BE2C (cell line): ENCODE results near the gene MTHFD2.
"Not testable (repeated sequence)": the region's sequence is repeated elsewhere in the genome, so short reads cannot be mapped to it uniquely, and the experiment has no call there.

ENCODE experiments used
- DNase-seq: peaks from one replicate; pipeline ENCODE4 v3.0.0-alpha.2; 2020
- H3K27me3 ChIP-seq: fragments of 250-450 bp; sonication (Bioruptor Pico); 2 replicates; pipeline ENCODE4 v1.5.1; 2020; ENCODE audit warnings: mild to moderate bottlenecking
- H3K36me3 ChIP-seq: fragments of 250-450 bp; sonication (Bioruptor Pico); 2 replicates; pipeline ENCODE4 v1.5.1; 2020; ENCODE audit warnings: mild to moderate bottlenecking
- H3K4me1 ChIP-seq: fragments of 250-450 bp; sonication (Bioruptor Pico); 2 replicates; pipeline ENCODE4 v1.5.1; 2020
- H3K4me3 ChIP-seq: 2 replicates; pipeline ENCODE4 v1.5.1; 2011; ENCODE audit warnings: low read depth, low read length
- H3K9me3 ChIP-seq: fragments of 250-450 bp; sonication (Bioruptor Pico); 2 replicates; pipeline ENCODE4 v1.5.1; 2020
- CTCF ChIP-seq: IDR thresholded peaks from 2 replicates; pipeline ENCODE4 v1.5.1; 2012; ENCODE audit warnings: mild to moderate bottlenecking, low read depth, low read length

Gene MTHFD2

DNA sequence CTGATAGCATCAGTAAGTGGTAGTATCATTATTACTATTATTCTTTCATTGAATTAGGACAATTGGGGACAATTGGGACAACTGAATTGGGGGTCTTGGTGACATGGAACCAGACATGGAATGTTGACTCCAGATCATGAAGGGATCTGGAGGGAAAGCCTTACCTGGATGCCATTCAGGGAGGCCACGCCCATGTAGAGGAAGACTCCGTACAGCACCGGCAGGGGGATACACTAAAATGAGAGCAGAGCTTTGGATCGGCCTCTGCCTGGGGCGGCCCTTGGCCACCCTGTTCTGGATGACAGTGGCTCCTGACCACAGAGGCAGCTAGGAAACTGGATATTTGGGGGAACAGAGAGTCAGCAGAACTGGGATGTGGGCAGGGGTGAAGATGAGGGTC lies 29.2 kb downstream of the MTHFD2 start:
- no peak for DNase-seq
- Histone ChIP-seq H3K4me1 (no peaks in the 10 kb centered on the region), H3K36me3 (no peaks in the 10 kb centered on the region), H3K9me3 (no peaks in the 10 kb centered on the region), H3K27me3 (no peaks in the 10 kb centered on the region), H3K4me3 (no peak overlapping the region)
- 0 out of 2 replicates have a peak, but pooled peaks have one; percentile 11 for TF ChIP-seq CTCF

DNA sequence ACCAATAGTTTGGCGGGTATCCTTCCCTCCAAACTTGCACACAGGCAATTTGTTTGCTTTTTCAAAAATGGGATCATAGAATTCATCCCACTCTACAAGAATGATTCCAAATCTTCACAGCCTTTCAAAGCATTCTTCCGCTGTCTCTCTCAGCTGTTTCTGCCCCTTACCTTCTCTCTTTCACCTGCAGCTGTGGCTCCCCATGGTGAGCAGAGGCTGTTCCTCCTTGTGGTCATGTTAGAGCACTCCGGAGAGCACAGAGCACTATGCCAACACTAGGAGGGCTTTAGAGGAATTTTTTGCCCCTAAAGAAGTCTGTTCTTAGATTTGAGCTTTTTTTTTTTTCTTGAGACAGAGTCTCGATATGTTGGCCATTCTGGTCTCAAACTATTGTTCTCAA lies 30.4 kb downstream of the MTHFD2 start:
- Histone ChIP-seq H3K27me3 (no peaks in the 10 kb centered on the region), H3K4me1 (no peaks in the 10 kb centered on the region), H3K36me3 (no peaks in the 10 kb centered on the region), H3K4me3 (no peak overlapping the region), H3K9me3 (no peaks in the 10 kb centered on the region)
- no peak for DNase-seq
- no peak for TF ChIP-seq CTCF

GRCh38 chr2:74229865-74230264 lies 31.4 kb downstream of the MTHFD2 start:
- not testable (repeated sequence) for H3K9me3 ChIP-seq, DNase-seq, H3K27me3 ChIP-seq, H3K4me3 ChIP-seq, H3K4me1 ChIP-seq, H3K36me3 ChIP-seq

DNA sequence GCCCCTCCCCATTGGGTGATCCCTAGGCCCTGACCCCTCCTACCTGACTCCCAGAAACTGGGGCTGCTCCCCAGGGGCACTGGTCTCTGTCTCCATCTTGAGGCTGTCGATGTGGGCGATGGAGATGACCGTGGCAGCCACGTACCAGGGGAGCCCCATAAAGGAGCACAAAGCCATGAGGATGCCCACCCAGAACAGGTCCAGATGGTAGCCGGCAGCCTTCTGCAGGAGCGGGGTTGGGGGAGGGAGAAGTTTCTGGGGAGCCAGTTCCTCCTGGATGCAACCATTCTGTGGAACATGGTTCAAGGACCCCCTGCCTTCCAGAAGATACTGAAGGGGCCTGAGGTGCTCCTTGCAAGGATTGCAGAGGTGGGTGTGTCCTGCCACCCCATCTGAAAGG lies 34.0 kb downstream of the MTHFD2 start:
- H3K4me1 ChIP-seq = no peaks in the 10 kb centered on the region
- H3K4me3 ChIP-seq = no peak overlapping the region
- H3K27me3 ChIP-seq = no peaks in the 10 kb centered on the region
- H3K9me3 ChIP-seq = no peaks in the 10 kb centered on the region
- no peaks in the 10 kb centered on the region for H3K36me3 ChIP-seq
- no peak for DNase-seq
- TF ChIP-seq CTCF = no peak

DNA sequence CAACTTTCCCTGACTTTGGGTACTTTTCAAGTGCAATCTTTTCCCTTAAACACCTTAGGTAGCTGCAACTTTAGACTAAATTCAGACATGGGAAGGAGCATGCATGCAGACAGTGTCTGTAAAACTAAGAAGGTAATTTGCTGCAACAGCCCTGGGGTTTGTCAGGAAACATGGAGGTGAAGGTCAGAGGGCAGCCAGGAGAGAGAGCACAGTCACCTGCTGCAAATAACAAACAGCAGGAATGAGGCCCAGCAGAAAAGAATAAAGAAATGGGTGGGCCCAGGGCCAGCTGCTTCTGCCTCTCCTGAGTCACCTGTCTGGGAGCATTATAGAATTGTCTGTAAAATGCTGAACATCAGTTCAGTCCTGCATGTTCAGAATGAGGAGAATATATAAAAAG lies 35.2 kb downstream of the MTHFD2 start:
- DNase-seq = no peak
- H3K4me3 ChIP-seq = no peak overlapping the region
- H3K9me3 ChIP-seq = no peaks in the 10 kb centered on the region
- no peaks in the 10 kb centered on the region for H3K36me3 ChIP-seq
- H3K4me1 ChIP-seq = no peaks in the 10 kb centered on the region
- no peak for TF ChIP-seq CTCF
- H3K27me3 ChIP-seq = no peaks in the 10 kb centered on the region

DNA sequence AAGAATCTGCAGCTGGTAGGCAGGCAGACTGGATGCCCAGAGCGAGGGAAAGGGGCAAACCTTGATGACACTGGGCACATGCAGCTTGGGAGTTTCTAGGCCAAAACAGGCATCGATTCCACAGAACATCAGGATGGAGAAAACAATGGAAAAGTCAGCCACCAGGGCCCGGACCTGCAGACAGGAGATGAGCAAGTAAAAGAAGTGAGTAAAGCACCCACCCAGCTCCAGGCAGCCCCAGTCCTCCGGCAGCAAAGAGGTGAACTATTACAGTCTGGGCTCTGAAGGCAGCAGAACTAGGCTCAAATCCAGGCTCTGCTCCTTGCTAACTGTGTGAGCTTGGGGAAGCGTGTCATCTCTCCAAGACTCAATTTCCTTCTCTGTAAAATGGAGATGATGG lies 36.6 kb downstream of the MTHFD2 start:
- H3K4me3 ChIP-seq = no peak overlapping the region
- H3K9me3 ChIP-seq = no peaks in the 10 kb centered on the region
- no peak for DNase-seq
- no peaks in the 10 kb centered on the region for H3K27me3 ChIP-seq
- no peaks in the 10 kb centered on the region for H3K36me3 ChIP-seq
- H3K4me1 ChIP-seq = no peaks in the 10 kb centered on the region
- no peak for TF ChIP-seq CTCF

DNA sequence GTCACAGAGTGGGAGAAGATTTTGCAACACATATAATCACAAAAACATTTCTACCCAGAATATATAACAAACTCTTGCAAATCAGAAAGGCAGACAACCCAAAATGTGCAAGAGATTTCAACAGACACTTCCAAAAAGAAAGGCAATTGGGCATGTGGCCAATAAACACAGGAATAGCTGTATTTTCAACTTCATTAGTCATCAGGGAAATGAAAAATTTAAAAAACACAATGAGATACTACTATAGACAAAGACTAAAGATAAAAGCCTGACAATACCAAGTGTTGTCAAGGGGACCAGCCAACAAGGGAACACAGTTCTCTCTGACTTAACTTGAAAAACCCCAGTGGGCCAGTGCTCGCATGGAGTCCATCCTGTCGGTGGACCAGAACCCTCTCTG lies 40.5 kb downstream of the MTHFD2 start:
- no peak overlapping the region for H3K4me3 ChIP-seq
- H3K4me1 ChIP-seq = no peaks in the 10 kb centered on the region
- no peak for TF ChIP-seq CTCF
- H3K27me3 ChIP-seq = no peaks in the 10 kb centered on the region
- DNase-seq = no peak
- H3K36me3 ChIP-seq = no peaks in the 10 kb centered on the region
- no peaks in the 10 kb centered on the region for H3K9me3 ChIP-seq
